Measurements from ENCODE around the gene JMJD7.

Gene JMJD7

DNA sequence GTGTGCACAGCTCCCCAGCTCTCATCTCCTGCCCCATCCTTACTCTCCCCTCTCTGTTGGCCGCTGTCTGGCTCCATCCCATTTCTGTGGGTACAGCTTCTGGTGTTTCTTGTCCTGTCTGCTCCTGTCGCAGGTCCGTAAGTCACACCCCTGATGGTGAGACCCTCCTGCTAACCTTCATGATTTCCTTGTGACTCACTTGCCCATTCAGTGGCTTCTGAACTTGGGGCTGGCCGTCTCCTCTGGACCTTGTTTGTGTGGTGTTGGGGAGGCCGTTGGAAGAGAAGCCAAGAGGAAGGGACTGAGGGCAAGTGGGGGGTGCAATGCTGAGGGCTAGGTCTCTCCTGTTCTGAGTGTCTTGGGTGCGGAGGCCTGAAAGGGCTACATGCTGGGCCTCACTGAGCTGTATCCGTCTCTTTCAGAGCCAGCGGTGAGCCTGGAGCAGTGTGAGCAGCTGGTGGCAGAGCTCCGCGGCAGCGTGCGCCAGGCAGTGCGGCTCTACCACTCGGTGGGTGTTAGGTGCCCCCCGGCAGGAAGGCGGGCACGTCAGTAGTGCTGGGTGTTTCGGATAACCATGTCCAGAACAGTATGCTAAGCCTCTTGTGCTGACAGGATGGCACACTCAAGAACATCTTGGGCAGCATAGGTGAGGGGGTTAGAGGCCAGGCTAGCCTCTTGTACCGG, 3.7 kb upstream of the JMJD7 start:
- no peaks in the 10 kb centered on the region for H3K9me3 ChIP-seq (ENCODE audit: control insufficient read depth, insufficient read depth, low read length)
- peaks cover 12% of the 10 kb centered on the region for H3K4me1 ChIP-seq (ENCODE audit: control insufficient read depth, low read length)
- no peaks in the 10 kb centered on the region for H3K36me3 ChIP-seq (ENCODE audit: control insufficient read depth, low read length)

DNA sequence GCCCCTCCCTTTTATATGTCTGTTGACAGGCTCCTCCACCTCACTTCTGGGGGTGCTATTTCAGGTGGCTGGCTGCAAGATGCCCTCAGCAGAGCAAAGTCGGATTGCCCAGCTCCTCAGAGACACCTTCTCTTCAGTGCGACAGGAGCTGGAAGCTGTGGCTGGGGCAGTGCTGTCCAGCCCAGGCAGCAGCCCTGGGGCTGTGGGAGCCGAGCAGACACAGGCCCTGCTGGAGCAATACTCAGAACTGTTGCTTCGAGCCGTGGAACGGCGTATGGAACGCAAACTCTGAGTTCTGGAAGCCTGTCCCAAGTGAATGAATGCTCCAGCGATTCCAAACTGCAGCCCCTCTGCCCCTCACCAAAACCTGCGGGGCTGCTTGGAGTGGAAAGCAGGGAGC, 2.7 kb upstream of the JMJD7 start:
- no peaks in the 10 kb centered on the region; the same call in 1 of the 2 replicates for H3K79me2 ChIP-seq (ENCODE audit: control insufficient read depth, low read length)
- no peak overlapping the region for H3K27ac ChIP-seq (ENCODE audit: low read depth, low read length)
- H3K9me2 ChIP-seq (replicated peaks; ENCODE audit: control insufficient read depth, low read length): no peaks in the 10 kb centered on the region
- no peaks in the 10 kb centered on the region for H4K20me1 ChIP-seq (ENCODE audit: control insufficient read depth, insufficient read depth, low read depth, low read length)
- H3F3A ChIP-seq (ENCODE audit: control insufficient read depth, insufficient read depth): no peaks in the 10 kb centered on the region
- no peaks in the 10 kb centered on the region for H3K27me3 ChIP-seq (ENCODE audit: control insufficient read depth, low read length)
- no peak for TF ChIP-seq EZH2phosphoT487 (IDR thresholded peaks at IDR 0.05; ENCODE audit: borderline replicate concordance, low read length)
- TF ChIP-seq, protein P1, sequence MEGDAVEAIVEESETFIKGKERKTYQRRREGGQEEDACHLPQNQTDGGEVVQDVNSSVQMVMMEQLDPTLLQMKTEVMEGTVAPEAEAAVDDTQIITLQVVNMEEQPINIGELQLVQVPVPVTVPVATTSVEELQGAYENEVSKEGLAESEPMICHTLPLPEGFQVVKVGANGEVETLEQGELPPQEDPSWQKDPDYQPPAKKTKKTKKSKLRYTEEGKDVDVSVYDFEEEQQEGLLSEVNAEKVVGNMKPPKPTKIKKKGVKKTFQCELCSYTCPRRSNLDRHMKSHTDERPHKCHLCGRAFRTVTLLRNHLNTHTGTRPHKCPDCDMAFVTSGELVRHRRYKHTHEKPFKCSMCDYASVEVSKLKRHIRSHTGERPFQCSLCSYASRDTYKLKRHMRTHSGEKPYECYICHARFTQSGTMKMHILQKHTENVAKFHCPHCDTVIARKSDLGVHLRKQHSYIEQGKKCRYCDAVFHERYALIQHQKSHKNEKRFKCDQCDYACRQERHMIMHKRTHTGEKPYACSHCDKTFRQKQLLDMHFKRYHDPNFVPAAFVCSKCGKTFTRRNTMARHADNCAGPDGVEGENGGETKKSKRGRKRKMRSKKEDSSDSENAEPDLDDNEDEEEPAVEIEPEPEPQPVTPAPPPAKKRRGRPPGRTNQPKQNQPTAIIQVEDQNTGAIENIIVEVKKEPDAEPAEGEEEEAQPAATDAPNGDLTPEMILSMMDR (IDR thresholded peaks at IDR 0.05; ENCODE audit: low read depth, low read length, poor library complexity, severe bottlenecking): no peak
- no peak overlapping the region for H3K4me2 ChIP-seq (ENCODE audit: low read length)
- no peak overlapping the region for H3K4me3 ChIP-seq (ENCODE audit: low read length)
- H3K36me3 ChIP-seq (ENCODE audit: control insufficient read depth, low read length): no peaks in the 10 kb centered on the region
- peaks cover 15% of the 10 kb centered on the region for H3K4me1 ChIP-seq (ENCODE audit: control insufficient read depth, low read length)
- H3K9me3 ChIP-seq (ENCODE audit: control insufficient read depth, insufficient read depth, low read length): no peaks in the 10 kb centered on the region

More for the DNA sequence above, 3.7 kb upstream of the JMJD7 start:
- H3K9me2 ChIP-seq (replicated peaks; ENCODE audit: control insufficient read depth, low read length): no peaks in the 10 kb centered on the region
- H3K4me2 ChIP-seq (ENCODE audit: low read length): no peak overlapping the region
- TF ChIP-seq, protein P1 (IDR thresholded peaks at IDR 0.05; ENCODE audit: low read depth, low read length, poor library complexity, severe bottlenecking): no peak
- TF ChIP-seq EZH2phosphoT487 (IDR thresholded peaks at IDR 0.05; ENCODE audit: borderline replicate concordance, low read length): no peak
- H3F3A ChIP-seq (ENCODE audit: control insufficient read depth, insufficient read depth): no peaks in the 10 kb centered on the region
- H3K27ac ChIP-seq (ENCODE audit: low read depth, low read length): no peak overlapping the region
- H4K20me1 ChIP-seq (ENCODE audit: control insufficient read depth, insufficient read depth, low read depth, low read length): no peaks in the 10 kb centered on the region
- H3K4me3 ChIP-seq (ENCODE audit: low read length): no peak overlapping the region
- H3K79me2 ChIP-seq (ENCODE audit: control insufficient read depth, low read length): no peaks in the 10 kb centered on the region; the same call in 1 of the 2 replicates
- H3K27me3 ChIP-seq (ENCODE audit: control insufficient read depth, low read length): no peaks in the 10 kb centered on the region

DNA sequence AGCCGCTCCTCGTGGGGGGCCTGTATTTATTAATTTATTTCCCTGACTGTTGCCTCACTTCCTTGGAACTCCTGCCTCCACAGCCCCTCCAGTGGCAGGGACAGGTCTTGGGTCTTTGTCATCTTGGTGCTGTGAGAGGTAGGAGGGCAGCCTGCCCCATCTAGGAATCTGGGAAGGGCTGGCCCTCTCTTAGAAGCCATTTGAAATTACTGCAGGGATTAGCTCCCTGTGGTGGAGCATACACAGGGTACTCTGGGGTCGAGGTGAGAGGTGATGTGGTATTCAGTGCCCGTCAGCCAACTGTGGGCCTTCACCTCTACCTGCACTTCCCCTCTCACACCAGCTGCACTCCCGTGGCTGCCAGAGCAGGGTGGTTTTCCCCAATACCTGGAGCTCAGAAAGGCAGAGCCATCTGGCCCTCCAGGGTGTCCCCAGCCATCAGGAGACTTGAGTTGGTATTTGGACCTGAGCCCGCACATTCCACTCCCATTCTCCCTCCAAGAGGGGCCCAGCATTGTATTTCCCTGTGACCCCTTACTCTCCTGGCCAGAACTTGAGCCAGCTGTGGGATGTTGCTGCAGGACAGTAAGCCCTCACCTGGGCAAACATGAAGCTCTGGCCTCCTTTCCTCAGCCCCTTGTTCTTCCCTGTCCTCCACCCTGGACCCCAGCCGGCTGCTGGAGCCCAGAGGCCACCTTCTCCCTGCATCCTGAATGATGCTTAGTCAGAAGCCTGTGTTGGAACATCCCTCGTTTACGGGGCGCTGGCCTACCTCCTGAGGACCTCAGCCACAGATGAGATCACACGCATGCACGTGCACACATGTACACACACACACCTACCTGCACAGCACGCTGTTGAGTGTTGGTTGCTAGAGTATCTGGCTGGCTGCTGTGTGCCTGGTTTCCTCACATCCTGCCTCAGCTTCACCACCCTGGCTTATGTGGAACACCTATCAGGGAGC, 2.0 kb upstream of the JMJD7 start:
- TF ChIP-seq EZH2phosphoT487 (IDR thresholded peaks at IDR 0.05; ENCODE audit: borderline replicate concordance, low read length): no peak
- TF ChIP-seq, protein P1 (IDR thresholded peaks at IDR 0.05; ENCODE audit: low read depth, low read length, poor library complexity, severe bottlenecking): no peak
- no peak overlapping the region for H3K4me3 ChIP-seq (ENCODE audit: low read length)
- no peaks in the 10 kb centered on the region for H3K9me2 ChIP-seq (replicated peaks; ENCODE audit: control insufficient read depth, low read length)
- no peaks in the 10 kb centered on the region for H3K9me3 ChIP-seq (ENCODE audit: control insufficient read depth, insufficient read depth, low read length)
- H3K79me2 ChIP-seq (ENCODE audit: control insufficient read depth, low read length): no peaks in the 10 kb centered on the region; the same call in 1 of the 2 replicates
- H3K4me2 ChIP-seq (ENCODE audit: low read length): no peak overlapping the region
- no peak overlapping the region for H3K27ac ChIP-seq (ENCODE audit: low read depth, low read length)
- peaks cover 15% of the 10 kb centered on the region for H3K4me1 ChIP-seq (ENCODE audit: control insufficient read depth, low read length)
- no peaks in the 10 kb centered on the region for H3K27me3 ChIP-seq (ENCODE audit: control insufficient read depth, low read length)
- H4K20me1 ChIP-seq (ENCODE audit: control insufficient read depth, insufficient read depth, low read depth, low read length): no peaks in the 10 kb centered on the region
- H3F3A ChIP-seq (ENCODE audit: control insufficient read depth, insufficient read depth): no peaks in the 10 kb centered on the region
- no peaks in the 10 kb centered on the region for H3K36me3 ChIP-seq (ENCODE audit: control insufficient read depth, low read length)

Measured in DOHH2 (cell line).